CD4-positive, alpha-beta T cell treated with Interleukin-6 for 4 hours (primary cell): Measurements from ENCODE around the gene ZNF667.

Source experiments
- DNase-seq: peaks from one replicate; pipeline ENCODE4 v3.0.0-alpha.2; 2020; ENCODE audit warnings: mixed read lengths

Gene ZNF667

DNA sequence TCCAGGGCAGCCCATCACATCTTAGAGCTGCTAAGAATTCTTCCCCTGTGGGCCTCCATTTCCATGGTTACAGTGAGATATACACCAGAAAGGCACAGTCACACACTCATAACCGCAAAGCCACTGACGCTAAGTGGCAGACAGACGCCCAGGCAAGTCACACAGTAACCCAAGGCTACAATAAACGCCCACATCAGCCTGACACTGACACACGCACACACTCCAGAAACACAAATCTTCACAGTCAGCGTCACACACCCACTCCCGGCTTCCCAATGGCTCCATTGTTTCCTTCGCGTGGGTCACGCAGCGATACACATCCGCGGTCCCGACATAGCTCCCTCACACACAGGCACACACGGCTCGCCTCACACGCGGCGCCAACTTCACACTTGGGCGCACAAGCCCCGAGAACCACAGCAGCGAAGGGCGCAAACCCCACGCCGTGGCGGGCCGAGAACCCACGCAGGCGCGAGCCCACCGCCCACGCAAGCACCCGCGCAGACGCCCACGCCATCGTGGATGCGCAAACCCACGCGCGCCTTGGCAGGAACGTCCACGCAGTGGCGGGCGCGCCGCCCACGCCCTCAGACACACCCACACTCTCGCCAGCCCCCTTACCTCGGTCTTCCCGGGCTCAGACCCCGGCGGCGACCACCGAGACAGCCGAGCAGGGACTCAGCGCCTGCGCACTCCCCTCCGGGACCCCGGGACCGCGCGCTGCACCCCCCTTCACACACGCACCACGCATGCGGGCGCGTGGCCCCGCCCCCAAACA lies at the start of gene ZNF667:
ZNF667 (minus strand) TSS at position 695 of the 778 bp plus-strand sequence. CDS start 14,975 bp downstream, outside the sequence.
- DNase-seq = no peak

DNA sequence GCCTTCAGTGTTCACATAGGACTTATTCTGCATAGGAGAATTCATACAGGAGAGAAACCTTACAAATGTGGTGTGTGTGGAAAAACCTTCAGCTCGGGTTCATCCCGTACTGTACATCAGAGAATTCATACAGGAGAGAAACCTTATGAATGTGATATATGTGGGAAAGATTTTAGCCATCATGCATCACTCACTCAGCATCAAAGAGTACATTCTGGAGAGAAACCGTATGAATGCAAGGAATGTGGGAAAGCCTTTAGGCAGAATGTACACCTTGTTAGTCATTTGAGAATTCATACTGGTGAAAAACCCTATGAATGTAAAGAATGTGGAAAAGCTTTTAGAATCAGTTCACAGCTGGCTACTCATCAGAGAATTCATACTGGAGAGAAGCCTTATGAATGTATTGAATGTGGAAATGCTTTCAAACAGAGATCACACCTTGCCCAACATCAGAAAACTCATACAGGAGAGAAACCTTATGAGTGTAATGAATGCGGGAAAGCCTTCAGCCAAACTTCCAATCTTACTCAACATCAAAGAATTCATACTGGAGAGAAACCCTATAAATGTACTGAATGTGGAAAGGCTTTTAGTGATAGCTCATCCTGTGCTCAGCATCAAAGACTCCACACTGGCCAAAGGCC lies 48.2 kb upstream of the ZNF667 start:
- no peak for DNase-seq

DNA sequence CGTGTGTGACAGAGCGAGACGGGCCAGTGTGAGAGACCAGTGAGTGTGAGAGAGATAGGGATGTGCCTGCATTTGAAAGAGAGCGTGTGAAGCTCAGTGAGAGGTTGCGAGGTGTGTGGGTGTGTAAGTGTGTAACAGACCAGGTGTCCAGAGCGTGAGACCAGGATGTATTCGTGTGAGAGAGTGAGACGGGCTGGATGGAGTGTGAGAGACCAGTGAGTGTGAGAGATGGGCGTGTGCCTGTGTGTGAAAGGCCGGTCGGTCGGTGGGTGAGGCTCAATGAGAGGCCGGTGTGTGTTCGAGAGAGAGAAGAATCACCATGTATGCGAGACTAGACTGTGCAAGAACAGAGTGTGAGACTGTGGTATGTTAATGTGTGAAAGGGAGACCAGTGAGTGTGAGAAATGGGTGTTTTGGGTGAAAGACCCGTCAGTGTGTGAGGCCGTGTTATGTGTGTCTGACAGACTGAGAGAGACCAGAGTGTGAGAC lies 31.2 kb upstream of the ZNF667 start:
- no peak for DNase-seq

DNA sequence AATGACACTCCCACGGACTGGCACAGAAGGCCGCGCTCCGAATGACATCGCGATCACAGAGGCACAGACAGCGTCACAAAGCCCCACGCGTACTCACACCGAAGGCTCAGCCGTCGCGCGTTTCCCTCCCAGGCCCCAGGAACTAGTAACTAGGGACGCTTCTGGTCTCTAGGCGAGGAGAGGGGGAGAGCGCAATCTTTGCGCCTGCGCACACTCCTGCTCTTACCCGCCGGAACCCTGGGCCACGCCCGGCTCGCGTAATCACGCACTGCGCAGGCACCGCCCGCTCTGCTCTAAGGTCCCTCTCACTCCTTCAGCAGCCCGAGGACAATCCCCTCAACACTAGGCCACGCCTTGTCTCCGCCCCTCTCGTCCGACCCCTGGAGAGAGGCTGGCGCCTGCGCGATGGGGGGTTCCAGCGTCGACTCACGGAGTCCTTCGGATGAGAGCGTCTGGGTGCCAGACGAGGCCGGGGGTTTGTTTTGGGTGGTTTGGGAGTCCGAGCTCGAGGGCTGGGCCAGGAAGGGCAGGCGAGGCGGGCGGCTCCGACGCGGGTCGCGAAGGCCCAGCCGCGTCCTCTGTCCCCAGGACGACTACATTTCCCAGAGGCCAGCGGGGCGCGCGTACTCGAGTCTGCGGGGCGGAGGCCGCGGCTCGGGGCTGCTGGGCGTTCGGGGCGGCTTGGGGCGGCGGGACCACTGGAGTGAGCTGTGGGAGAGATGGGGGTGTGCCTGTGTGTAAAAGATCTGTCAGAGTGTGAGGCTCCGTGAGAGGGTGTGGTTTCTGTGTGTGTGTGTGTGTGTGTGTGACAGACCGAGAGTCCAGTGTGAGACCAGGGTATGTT lies 30.5 kb upstream of the ZNF667 start, which contains the start of gene ZNF471:
ZNF471 (plus strand) TSS at position 410 of the 844 bp plus-strand sequence. CDS start 3,717 bp downstream, outside the sequence.
- DNase-seq = peak; percentile 90

DNA sequence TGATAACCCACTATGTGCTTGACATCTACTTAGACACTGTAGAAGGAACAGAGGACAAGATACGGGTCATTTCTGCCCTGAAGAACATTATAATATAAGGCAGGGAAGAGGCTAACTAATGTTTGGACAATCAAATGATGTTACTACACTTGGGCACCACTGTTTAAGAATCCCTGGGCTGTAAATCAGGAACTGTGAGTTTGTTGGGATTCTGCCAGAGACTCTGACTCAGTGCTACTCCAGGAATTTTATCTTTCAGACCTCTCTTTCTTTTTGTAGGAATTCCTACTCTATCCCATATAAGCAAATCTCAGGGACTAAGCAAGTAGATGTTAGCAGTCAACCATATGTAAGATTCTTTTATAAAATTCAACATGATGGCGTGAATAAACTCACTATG lies 27.4 kb upstream of the ZNF667 start:
- DNase-seq = no peak

DNA sequence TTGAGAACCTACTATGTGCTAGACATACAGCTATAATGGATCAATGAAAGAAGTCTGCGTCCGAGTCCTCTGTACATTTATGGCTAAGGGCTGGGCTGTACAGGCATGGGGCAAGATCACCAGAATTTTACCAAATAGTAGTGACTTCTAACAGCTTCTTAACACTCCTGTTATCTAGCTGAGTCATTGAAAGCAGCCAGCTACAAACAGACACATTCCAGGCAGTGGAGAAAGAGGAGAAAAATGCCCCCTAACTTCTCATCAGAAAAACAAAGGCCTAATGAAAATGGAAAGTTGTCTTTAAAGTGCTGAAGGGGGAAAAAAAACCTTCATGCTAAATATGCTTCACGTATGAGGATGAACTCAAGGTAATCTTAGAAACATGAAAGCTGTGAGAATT lies 14.3 kb upstream of the ZNF667 start:
- DNase-seq = no peak

DNA sequence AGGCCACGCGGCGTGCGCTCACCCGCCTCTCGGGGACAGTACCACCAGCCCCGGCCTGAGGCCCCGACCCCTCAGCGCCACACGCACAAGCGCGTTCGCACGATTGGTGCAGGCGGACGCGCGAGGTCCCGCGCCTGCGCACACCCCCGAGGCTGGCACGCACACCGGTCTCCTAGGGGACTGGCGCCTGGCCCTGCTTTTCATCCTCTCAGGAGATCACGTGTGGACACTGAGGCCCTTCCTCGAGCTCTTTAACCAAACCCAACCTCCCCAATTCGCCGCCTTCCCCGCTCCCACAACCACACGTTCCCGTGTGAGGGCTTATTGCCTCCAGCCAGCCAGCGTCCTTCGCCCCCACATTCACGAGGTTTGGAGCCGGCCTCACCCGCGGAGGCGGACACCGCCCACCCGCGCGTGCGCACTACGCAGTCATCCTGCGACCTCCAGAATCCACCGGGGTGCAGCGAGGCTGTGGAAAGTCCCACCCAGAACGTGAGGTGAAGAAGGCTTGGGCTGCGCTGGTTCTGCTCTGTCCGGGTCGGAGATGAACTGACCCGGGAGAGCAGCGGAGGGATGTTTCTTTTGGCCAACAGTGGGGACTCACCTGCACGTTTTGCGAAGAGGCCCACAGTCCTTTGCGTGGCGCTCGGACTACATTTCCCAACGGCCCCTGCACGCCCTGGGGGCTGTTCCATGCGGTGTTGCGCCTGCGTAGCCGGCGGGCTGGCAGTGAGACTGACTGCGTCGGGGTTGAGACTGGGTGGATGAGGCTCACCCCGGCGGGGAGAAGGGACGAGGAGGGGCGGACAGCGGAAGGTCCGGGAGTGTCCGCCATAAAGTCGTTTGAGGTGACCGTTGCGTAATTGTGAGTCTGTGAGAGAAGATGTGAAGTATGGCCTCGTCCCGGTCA lies 539 bp upstream of the ZNF667 start:
- DNase-seq = peak; percentile 64

DNA sequence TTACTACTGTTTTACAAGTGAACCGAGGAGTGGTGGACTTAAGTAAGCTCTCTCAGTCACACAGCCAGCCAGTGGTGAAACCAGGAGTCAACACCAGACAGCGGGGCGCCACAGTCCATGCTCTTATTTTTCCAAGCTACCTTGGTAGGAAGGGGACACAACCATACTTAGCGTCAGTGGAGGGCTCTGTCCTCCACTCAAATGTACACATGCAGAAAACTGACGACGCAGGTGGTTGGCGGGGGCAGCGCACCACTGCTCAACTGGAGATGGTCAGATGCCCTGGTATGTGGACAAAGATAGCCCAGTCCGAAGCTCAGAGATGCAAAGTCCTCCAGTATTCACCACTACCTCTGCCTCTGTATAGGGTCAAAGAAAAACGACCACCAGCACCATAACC lies 1.1 kb downstream of the ZNF667 start:
- DNase-seq = no peak

DNA sequence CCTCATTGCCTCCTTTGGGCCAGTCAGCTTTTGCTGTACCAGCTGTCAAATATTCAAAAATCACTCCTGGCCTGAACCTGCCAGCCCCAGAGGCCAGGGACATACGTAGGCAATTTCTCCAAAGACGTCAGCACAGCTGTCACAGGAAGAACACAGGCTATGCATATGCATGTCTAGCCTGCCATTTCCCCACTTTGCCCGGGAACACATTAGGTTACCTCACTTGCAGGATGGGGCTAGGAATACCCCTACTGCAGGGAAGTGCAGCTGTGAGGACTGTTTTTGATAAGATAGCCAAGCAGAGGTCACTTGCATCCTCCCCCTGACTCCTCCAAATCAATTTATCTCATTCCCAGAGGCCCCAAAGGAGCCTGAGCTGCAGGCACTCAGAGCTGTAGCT lies 2.8 kb downstream of the ZNF667 start:
- no peak for DNase-seq

DNA sequence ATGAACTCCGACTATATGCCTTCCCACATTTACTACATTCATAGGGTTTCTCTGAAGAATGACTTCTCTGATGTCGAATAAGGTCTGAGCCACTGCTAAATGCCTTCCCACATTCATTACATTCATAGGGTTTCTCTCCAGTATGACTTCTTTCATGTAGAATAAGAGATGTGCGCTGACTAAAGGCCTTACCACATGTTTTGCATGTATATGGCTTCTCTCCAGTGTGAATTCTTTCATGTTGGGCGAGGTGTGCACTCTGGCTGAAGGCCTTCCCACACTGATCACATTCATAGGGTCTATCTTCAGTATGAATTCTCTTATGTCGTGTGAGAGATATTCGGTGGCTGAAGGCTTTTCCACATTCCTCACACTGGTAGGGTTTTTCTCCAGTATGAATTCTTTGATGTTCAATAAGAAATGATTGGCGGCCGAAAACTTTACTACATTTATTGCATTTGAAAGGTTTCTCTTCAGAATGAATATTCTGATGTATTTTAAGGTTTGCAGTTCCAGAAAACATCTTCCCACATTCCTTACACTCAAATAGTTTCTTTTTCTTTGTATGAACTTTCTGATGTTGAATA lies 35.8 kb downstream of the ZNF667 start:
- no peak for DNase-seq

DNA sequence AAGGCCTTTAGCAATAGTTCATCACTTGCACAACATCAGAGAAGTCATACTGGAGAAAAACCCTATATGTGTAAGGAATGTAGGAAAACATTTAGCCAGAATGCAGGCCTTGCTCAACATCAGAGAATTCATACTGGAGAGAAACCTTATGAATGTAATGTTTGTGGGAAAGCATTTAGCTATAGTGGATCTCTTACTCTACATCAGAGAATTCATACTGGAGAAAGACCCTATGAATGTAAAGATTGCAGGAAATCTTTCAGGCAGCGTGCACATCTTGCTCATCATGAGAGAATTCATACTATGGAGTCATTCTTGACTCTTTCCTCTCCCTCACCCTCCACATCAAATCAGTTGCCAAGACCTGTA lies 53.2 kb downstream of the ZNF667 start:
- no peak for DNase-seq

DNA sequence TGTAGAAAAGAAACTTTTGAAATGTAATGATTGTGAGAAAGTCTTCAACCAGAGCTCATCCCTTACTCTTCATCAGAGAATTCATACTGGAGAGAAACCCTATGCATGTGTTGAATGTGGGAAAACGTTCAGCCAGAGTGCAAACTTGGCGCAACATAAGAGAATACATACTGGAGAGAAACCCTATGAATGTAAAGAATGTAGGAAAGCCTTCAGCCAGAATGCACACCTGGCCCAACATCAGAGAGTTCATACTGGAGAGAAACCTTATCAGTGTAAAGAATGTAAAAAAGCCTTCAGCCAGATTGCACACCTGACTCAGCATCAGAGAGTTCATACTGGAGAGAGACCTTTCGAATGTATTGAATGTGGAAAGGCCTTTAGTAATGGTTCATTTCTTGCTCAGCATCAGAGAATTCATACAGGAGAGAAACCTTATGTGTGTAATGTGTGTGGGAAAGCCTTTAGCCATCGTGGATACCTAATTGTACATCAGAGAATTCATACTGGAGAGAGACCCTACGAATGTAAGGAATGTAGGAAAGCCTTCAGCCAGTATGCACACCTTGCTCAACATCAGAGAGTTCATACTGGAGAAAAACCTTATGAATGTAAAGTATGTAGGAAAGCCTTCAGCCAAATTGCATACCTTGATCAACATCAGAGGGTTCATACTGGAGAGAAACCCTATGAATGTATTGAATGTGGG lies 53.7 kb downstream of the ZNF667 start:
- no peak for DNase-seq

DNA sequence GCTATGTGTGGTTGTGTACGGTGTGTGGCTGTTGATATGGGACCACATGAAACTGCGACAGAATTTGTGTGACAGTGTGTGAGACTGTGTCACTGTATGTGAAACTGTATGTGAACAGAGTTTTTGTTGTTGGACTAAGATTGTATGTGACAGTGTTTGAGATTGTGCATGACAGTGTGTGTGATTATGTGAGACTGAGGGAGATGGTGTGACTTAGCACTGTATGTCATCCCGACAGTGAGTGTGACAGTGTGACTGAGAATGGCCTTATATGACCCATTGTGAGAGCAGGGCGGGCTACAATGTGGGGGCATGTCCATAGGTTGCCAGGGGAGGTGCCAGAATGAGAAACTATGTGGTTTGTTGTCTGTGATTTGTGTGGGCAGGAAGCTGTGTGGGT lies 72.1 kb downstream of the ZNF667 start:
- no peak for DNase-seq

DNA sequence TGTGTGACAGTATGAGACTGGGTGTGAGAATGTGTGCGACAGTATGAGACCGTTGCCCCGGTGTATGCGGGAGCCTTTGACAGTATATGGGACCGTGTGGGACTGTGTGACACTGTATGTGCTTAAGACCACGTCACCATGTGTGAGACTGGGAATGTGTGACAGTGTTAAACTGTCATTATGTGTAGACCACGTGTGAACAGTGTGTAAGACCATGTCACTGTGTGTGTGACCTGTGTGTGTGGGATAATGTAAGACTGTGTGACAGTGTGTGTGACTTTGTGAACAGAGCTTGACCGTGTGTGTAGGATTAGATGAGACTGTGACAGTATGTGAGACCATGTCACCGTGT lies 72.5 kb downstream of the ZNF667 start:
- DNase-seq = no peak

DNA sequence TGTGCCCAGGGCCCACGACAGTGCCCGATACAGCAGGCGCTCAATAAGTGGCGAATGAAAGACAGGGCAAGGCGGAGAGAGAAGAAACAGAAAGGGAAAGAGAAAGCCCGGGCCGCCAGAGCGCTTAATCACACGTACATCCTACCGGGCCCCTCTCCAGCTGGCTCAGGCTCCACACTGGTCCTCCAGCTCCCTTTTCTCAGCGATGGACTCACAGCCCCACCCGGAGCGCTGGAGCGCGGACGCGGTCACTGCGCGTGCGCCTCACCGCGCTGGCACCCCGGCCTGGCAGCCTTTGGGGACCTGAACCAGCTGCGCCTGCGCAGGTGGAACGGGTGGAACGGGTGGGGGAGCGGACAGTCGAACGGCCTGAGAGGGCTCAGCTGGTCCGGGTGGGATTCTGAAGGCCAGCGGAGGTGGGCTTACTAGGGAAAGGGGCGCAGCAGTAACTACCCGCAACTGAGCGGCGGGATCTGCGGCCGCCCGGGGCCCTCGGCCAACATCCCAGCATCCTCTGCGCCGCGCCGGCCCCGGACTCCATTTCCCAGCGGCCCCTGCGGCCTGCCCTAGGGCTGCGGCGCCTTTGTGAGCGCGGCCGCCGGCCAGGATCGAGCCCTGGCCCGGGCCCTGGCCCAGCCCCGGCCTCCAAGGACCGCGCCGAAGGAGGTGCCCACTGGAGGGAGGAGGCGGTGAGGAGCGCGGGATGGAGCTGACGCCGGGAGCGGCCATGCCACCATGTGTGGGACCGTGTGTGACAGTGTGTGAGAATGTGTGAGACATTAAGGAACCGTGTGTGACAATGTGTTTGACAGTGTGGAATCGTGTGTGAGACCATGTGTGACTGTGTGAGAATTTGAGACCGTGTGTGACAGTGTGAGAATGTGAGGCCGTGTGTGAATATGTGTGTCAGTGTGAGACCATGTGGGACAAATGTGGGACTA lies 73.1 kb downstream of the ZNF667 start, which contains the start of gene ZNF583:
ZNF583 (plus strand) TSS at position 569 of the 941 bp plus-strand sequence. CDS start 2,783 bp downstream, outside the sequence.
- peak; percentile 92 for DNase-seq

DNA sequence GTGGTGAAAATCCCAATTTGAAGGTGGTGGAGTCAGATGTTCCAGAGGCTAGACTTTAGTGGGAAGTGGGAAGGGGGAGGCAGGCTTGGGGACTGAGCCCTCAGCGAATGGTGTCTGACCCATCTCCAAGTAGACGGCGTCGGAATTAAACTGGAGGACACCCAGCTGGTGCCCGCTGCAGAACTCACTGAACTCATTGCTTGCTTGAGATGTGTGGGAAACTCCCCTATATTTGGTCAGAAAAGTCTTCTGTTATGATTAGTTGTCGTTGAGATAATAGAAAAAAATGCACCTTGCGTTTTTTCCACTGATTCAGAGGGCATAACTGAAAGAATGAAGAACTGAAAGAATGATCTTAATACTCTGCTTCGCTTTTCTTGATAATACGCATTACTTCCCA lies 73.9 kb downstream of the ZNF667 start:
- no peak for DNase-seq

DNA sequence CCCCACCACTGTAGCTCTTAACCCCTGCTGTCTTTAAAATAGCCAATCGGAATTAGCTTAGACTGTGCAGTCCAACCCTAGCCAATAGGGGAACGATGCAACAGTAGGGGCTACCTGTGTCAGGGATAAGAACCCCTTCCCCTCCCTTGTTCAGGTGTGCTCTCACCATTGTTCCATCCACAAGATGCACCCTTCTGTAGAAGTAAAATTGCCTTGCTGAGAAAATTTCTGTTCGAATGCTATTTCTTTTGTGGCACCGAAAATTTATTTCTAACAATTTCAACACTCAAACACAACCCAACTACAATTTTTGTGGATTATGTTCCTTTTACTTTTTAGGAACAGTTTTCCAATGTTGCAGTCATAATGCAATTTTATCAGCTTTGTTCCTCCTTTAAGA lies 76.7 kb downstream of the ZNF667 start:
- no peak for DNase-seq

DNA sequence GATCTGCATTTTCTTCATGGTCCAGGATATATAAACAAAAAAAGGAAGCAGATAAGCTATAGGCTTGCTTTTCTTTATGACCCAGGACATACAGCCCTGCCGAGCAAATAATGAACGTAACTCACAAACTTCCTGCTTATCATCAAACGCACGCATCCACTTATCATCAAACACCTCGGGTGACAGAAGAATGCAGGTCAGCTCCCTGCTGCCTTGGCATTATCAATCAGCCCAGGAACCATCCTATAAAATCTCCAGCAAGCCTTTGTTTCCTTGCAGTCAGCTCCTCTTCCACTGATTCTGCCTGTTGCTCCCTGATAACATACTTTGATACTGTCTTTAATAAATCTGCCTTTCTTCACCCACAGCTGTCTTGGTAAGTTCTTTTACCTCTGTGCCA lies 78.3 kb downstream of the ZNF667 start:
- no peak for DNase-seq

DNA sequence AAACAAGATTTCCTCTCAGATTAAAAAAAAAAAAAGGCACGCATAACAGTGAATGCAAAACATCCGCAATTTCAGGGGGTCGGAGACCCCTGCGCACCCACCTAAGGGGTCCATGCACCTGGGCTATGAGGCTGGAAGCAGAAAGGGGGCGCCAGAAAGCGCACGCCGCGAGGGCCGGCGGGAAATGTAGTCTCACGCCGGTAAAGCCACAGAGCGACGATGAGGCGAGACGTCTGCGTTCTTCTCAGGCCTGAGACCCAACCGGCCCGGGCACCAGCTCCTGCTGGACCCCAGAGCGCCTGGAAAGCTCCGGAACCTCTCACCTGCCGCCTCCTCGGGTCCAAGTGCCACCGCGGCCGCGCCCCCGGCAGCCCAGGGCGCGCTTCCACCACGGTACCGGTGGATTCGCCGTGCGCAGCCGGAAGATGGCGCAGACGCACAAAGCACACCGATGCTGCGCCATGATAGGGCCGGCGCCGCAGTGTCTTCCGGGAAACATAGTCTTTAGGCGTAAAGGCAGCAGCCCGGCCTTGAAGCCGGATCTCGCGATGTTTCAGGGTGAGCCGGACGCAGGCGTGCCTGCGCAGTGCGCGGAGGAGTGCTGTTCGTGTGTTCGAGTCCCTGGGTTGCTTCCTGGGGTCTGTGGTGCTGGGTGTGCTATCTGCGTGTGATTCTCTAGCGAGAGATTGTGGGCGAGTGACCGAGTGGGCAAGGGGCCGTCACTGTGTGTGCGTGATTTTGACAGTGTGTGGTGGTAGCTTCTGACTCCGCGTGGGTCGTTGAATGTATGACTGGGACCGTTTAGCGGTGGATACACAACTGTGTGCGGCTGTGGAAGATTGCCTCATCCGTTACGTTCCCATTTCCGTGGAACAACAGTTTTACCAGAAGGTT lies 83.8 kb downstream of the ZNF667 start, which contains the start of gene ZNF582:
ZNF582 (minus strand) TSS at position 416 of the 894 bp plus-strand sequence. CDS start 1,782 bp downstream, outside the sequence.
- peak; percentile 94 for DNase-seq
